ENCODE measurements around the gene SMURF1.

Gene SMURF1

DNA sequence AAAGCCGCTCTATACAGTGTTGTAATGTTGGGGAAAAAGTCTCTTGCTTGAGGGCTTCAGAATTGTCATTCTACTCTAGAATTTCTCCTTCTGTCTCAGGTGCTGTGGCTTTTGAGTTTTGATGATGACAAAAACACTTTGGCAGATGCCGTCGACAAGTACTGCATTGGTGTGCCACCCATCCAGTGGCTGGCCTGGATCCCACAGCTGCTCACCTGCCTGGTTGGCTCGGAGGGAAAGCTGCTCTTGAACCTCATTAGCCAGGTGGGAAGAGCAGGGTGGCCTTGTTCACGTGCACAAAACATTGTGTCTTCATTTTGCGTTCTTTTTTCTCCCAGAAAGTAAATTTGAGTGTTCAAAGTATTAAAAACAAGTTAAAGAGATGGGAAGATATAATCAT lies 153.6 kb downstream of the SMURF1 start:
- DNase-seq (ENCODE audit: low read depth in 2 of 2) = no peak

DNA sequence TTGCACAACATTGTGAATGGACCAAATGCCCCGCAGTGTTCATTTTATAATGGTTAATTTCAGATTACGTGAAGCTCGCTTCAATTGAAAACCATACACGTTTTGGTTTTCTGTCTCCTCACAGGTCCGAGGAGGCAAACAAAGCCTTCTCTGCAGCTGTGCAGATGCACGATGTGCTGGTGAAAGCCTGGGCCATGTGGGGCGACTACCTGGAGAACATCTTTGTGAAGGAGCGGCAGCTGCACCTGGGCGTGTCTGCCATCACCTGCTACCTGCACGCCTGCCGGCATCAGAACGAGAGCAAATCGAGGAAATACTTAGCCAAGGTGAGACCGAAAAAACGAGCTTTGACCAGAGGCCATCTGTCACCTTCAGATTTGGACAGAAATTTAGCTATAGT lies 155.3 kb downstream of the SMURF1 start:
- no peak for DNase-seq (ENCODE audit: low read depth in 2 of 2)

DNA sequence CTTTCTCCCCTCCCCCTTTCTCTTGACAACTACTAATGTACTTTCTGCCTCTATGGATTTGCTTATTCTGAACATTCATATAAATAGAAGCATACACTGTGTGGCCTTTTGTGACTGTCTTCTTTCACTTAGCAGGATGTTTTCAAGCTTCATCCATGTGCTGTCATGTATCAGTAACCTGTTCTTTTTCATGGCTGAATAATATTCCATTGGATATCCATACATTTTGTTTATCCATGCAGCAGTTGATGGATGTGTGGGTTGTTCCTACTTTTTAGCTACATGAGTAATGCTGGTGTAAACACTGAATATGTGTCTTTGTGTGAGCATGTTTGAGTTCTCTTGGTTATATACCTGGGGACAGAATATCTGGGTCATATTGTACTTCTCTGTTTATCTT lies 158.0 kb downstream of the SMURF1 start:
- DNase-seq (ENCODE audit: low read depth in 2 of 2) = no peak

DNA sequence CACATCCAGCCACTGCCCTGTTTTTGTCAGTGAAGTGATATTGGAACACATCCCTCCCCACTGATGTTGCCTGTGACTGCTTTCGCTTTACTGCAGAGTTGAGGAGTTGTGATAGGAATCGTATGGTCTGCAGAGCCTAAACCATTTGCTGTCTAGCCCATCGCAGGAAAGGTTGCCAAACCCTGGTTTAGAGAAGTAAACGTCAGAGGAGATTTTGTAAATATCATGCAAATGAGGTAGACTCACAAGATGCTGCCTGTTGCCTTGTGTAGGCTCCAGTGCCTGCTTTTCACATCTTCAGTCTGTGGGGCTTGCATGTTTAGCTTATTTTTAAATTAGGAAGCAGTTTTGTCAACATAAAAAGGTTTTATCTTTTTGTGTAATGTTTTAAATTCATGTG lies 158.5 kb downstream of the SMURF1 start:
- no peak for DNase-seq (ENCODE audit: low read depth in 2 of 2)

DNA sequence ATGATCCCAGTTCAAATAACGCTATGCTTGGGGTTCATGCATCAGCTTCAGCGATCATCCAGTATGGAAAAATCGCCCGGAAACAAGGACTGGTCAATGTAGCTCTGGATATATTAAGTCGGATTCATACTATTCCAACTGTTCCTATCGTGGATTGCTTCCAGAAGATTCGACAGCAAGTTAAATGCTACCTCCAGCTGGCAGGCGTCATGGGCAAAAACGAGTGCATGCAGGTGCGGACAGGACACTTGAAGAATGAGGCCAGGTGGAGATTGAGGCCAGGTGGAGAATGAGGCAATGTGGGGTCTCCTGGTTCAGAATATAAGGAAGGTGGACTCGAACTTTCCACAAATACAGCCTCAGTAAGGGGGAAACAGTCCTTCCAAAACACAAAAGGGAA lies 159.8 kb downstream of the SMURF1 start:
- no peak for DNase-seq (ENCODE audit: low read depth in 2 of 2)

DNA sequence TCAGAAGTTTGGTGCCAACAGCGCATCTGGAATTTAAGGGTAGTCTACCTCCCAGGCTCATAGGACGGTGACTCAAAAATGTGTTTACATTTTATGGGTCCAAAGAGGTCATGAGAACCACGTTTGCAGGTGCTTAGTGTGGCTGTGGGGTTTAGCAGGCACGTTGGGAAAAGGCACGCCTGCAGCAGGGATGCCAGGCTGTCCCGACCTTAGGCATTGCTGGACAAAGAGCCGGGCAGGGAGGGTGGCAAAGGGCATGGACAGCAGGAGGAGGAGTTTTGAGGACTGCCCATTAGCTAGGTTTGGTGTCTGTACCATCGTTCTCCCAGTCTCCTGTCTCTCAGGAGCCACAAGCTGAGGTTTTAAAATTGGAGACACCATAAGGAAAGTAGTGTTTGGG lies 161.2 kb downstream of the SMURF1 start:
- no peak for DNase-seq (ENCODE audit: low read depth in 2 of 2)

DNA sequence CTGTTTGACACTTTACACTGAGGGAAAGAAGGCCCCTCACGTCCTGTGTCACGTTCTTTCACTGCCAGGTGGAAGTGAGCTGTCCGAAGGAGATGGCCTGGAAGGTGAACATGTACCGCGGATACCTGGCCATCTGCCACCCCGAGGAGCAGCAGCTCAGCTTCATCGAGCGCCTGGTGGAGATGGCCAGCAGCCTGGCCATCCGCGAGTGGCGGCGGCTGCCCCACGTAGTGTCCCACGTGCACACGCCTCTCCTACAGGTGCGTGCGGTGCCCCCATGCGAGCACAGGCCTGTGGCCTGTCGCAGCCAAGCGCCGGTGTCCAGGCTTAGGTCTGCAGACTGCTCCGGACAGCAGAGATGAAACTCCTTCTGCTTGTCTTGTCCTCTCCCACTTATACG lies 162.2 kb downstream of the SMURF1 start:
- no peak for DNase-seq (ENCODE audit: low read depth in 2 of 2)

DNA sequence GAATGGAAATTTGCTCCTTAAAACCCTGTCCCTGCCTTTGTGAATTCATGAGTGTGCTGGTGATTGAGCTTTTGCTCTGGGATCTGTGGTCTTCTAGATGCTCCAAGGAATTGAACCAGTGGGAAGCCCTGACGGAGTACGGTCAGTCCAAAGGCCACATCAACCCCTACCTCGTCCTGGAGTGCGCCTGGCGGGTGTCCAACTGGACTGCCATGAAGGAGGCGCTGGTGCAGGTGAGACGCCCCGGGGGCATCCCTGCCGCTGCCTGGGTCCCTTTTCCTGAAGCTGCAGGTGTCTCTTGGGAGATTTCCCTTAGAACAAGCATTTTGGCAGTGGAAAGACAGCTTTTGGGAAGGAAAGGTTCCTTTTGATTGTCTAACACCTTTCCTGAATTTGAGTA lies 165.2 kb downstream of the SMURF1 start:
- no peak for DNase-seq (ENCODE audit: low read depth in 2 of 2)
